Measurements from ENCODE around the gene OR1S1. TPM values are rescaled to one million over a fixed set of nuclear protein-coding genes. Genes with fewer than 3 reads are reported as not detected.
"Not testable (repeated sequence)": the region's sequence is repeated elsewhere in the genome, so short reads cannot be mapped to it uniquely, and the experiment has no call there.

Gene OR1S1
- not detected for polyA plus RNA-seq

- not testable (repeated sequence) for H3K27me3 Mint-ChIP-seq (ENCODE audit: low read depth in 3 of 3); DNase-seq; H3K27ac Mint-ChIP-seq; H3K4me1 Mint-ChIP-seq; H3K36me3 Mint-ChIP-seq; H3K9me3 Mint-ChIP-seq; H3K4me3 Mint-ChIP-seq
Observed at GRCh38 chr11:58212420-58212819, at the start of gene OR1S1. OR1S1 (plus strand) TSS chr11:58212720.

- Mint-ChIP-seq H3K36me3 (peaks cover 0 to 2% (median 0%) of the 10 kb centered on the region in 3 donors), H3K27me3 (ENCODE audit: low read depth in 3 of 3) (peaks cover 0 to 2% (median 0%) of the 10 kb centered on the region in 3 donors), H3K4me1 (no peaks in the 10 kb centered on the region), H3K27ac (no peak overlapping the region), H3K4me3 (no peak overlapping the region), H3K9me3 (peaks cover 0 to 2% (median 0%) of the 10 kb centered on the region in 6 donors)
- no peak for DNase-seq
Observed at GRCh38 chr11:58164389-58164788, 48.1 kb upstream of the OR1S1 start.

- Mint-ChIP-seq H3K27ac (no peak overlapping the region), H3K4me3 (no peak overlapping the region), H3K36me3 (no peaks in the 10 kb centered on the region), H3K4me1 (no peaks in the 10 kb centered on the region), H3K9me3 (peaks cover 0 to 2% (median 0%) of the 10 kb centered on the region in 6 donors), H3K27me3 (ENCODE audit: low read depth in 3 of 3) (peaks cover 0 to 6% (median 0%) of the 10 kb centered on the region in 3 donors)
- no peak for DNase-seq
Observed at GRCh38 chr11:58164990-58165389, 47.5 kb upstream of the OR1S1 start.

GRCh38 chr11:58165504-58166106 is 46.9 kb upstream of the OR1S1 start:
- H3K27ac Mint-ChIP-seq, result no peak overlapping the region
- no peak for DNase-seq
- no peaks in the 10 kb centered on the region for H3K36me3 Mint-ChIP-seq

DNA sequence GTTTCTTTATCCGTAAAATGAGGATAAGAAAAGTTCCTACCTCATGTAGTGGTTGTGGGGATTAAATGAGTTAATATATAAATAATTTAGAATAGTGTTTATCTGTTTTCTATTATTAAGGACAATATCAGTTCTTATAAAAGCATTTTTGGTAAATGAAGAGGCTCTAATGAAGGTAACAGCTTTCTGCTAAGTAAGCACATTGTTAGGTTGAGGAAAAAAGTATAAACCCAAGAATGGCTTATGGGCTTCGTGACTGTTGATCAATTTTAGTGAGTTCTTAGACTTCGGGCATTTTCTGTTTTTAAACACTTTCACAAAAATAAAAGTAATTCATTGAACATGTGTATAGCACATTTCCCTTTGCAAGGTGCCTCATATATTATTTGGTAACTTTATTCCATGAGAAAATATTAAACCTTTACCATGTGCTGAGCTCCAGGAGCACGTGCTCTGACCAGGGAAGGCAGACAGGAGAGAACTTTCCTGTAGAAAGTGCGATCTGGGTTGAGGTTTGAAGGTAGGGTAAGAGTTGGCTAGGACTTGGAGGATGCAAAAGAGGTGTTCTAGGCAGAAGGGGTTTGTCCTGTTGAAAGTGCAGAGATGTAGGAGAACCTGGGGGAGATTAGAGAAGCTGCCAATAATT is 35.0 kb upstream of the OR1S1 start:
- H3K4me3 Mint-ChIP-seq, result no peak overlapping the region
- H3K27me3 Mint-ChIP-seq (ENCODE audit: low read depth in 3 of 3), result peaks cover 0 to 7% (median 2%) of the 10 kb centered on the region in 3 donors
- H3K4me1 Mint-ChIP-seq, result no peaks in the 10 kb centered on the region
- no peaks in the 10 kb centered on the region for H3K36me3 Mint-ChIP-seq
- H3K9me3 Mint-ChIP-seq, result no peaks in the 10 kb centered on the region
- DNase-seq, result no peak
- H3K27ac Mint-ChIP-seq, result no peak overlapping the region

More at GRCh38 chr11:58165504-58166106, 46.9 kb upstream of the OR1S1 start:
- Mint-ChIP-seq H3K27me3 (ENCODE audit: low read depth in 3 of 3) (peaks cover 0 to 10% (median 0%) of the 10 kb centered on the region in 3 donors), H3K4me1 (no peaks in the 10 kb centered on the region), H3K9me3 (peaks cover 0 to 2% (median 0%) of the 10 kb centered on the region in 6 donors), H3K4me3 (no peak overlapping the region)

DNA sequence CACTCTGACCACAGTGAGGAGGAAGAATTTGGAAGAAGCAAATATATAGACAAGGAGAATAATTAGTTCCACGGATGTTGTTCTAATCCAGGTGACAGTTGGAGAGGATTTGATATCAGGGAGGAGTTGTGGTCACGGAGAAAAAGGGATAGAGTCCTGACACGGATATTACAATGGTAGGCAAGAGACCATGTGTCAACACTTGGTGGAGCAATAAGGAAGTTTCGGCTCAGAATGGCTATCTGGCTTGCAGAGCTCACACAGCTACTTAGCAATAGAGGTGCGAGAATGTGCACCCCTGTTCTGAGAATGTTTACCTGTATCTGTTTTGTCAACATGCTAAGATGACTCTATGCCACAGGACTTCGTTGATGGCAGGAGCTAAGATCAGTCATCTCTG is 34.1 kb upstream of the OR1S1 start:
- Mint-ChIP-seq H3K9me3 (no peaks in the 10 kb centered on the region), H3K27ac (no peak overlapping the region), H3K27me3 (ENCODE audit: low read depth in 3 of 3) (peaks cover 0 to 7% (median 2%) of the 10 kb centered on the region in 3 donors), H3K36me3 (no peaks in the 10 kb centered on the region), H3K4me3 (no peak overlapping the region), H3K4me1 (no peaks in the 10 kb centered on the region)
- no peak for DNase-seq

GRCh38 chr11:58179648-58180047 is 32.9 kb upstream of the OR1S1 start:
- Mint-ChIP-seq H3K4me3 (no peak overlapping the region), H3K36me3 (no peaks in the 10 kb centered on the region), H3K4me1 (no peaks in the 10 kb centered on the region), H3K27ac (no peak overlapping the region), H3K9me3 (no peaks in the 10 kb centered on the region), H3K27me3 (ENCODE audit: low read depth in 3 of 3) (peaks cover 0 to 7% (median 2%) of the 10 kb centered on the region in 3 donors)
- DNase-seq, result no peak

- Mint-ChIP-seq H3K27ac (no peak overlapping the region), H3K36me3 (no peaks in the 10 kb centered on the region), H3K9me3 (no peaks in the 10 kb centered on the region), H3K4me1 (no peaks in the 10 kb centered on the region), H3K27me3 (ENCODE audit: low read depth in 3 of 3) (no peaks in the 10 kb centered on the region), H3K4me3 (no peak overlapping the region)
- no peak for DNase-seq
Observed at GRCh38 chr11:58186938-58187337, 25.6 kb upstream of the OR1S1 start.

DNA sequence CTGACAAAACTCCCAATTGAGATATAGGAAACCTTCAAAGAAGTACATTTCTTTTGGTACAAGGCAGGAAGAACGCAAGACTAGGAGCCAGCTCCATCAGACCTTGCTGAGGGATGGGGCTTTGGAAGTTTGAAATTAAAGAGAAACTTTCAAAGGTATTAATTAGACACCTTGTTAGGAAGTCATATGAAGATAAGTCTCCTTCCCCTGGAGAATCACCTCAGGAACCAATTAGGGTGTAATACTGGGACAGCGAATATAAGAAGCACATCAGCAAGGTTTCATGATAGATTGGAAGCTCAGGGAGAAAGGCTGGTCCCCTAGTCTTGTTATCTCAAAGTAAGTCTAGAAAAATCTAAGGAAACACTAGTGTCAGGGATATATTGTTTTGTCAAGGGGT is 23.8 kb upstream of the OR1S1 start, which contains the start of gene OR9Q2:
Gene OR9Q2, plus strand, starts transcription at position 301 of the 400 bp plus-strand sequence. CDS start 1,421 bp downstream, outside the sequence.
- Mint-ChIP-seq H3K4me3 (no peak within 1 kb of the TSS), H3K9me3 (no peaks in the 10 kb centered on the region), H3K4me1 (no peaks in the 10 kb centered on the region), H3K27ac (no peak within 1 kb of the TSS), H3K36me3 (no peaks in the 10 kb centered on the region), H3K27me3 (ENCODE audit: low read depth in 3 of 3) (no peaks in the 10 kb centered on the region)
- no peak for DNase-seq

DNA sequence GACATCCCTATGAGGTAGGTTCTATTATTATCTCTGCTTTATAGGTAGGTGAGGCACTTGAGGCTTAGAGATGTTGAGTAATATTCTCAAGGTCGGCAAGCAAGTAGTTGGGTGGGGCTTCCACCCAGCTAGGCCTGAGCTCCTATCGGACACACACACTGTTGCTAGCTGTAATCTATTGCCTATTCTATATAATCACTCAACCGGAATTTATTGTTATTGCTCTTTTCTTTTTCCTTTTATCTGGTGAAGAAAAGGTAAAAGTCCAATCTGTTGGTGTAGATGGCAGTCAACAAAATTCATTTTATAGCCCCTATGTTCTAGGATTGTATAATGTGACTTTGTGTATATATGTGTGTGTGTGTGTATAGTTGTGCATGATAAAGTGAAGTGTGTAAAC is 20.3 kb upstream of the OR1S1 start:
- DNase-seq, result no peak
- H3K27ac Mint-ChIP-seq, result no peak overlapping the region
- H3K9me3 Mint-ChIP-seq, result peaks cover 0 to 3% (median 0%) of the 10 kb centered on the region in 6 donors
- no peaks in the 10 kb centered on the region for H3K27me3 Mint-ChIP-seq (ENCODE audit: low read depth in 3 of 3)
- no peak overlapping the region for H3K4me3 Mint-ChIP-seq
- H3K4me1 Mint-ChIP-seq, result no peaks in the 10 kb centered on the region
- no peaks in the 10 kb centered on the region for H3K36me3 Mint-ChIP-seq

DNA sequence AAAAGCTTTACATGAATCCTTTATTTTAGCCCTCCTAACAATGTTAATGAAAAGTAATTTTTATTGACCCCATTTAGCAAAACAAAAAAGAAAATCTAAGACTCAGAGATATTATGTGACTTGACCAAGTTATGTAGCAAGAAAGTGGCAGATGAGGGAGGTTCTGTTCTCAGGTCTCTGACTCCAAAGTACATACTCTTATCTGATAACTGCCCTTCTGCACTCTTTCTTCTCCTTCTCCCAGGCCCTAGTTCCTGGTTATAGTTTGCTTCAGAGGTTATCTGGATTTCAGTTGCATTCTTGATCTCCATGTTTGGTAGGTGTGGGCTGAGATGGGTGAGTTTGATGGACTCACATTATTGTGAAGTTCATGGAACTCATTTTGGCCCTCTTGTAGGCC is 19.1 kb upstream of the OR1S1 start:
- Mint-ChIP-seq H3K36me3 (no peaks in the 10 kb centered on the region), H3K4me1 (no peaks in the 10 kb centered on the region), H3K4me3 (no peak overlapping the region), H3K27me3 (ENCODE audit: low read depth in 3 of 3) (no peaks in the 10 kb centered on the region), H3K9me3 (peaks cover 0 to 12% (median 3%) of the 10 kb centered on the region in 6 donors), H3K27ac (no peak overlapping the region)
- DNase-seq, result no peak

GRCh38 chr11:58195939-58196338 is 16.6 kb upstream of the OR1S1 start:
- Mint-ChIP-seq H3K27me3 (ENCODE audit: low read depth in 3 of 3) (no peaks in the 10 kb centered on the region), H3K27ac (no peak overlapping the region), H3K4me3 (no peak overlapping the region), H3K36me3 (no peaks in the 10 kb centered on the region), H3K9me3 (peaks cover 0 to 17% (median 3%) of the 10 kb centered on the region in 6 donors), H3K4me1 (no peaks in the 10 kb centered on the region)
- DNase-seq, result no peak

- H3K4me1 Mint-ChIP-seq, result no peaks in the 10 kb centered on the region
- peaks cover 0 to 4% (median 1%) of the 10 kb centered on the region in 3 donors for H3K27me3 Mint-ChIP-seq (ENCODE audit: low read depth in 3 of 3)
- no peak overlapping the region for H3K27ac Mint-ChIP-seq
- H3K4me3 Mint-ChIP-seq, result no peak overlapping the region
- no peak for DNase-seq
- H3K9me3 Mint-ChIP-seq, result peaks cover 0 to 17% (median 4%) of the 10 kb centered on the region in 6 donors
- H3K36me3 Mint-ChIP-seq, result no peaks in the 10 kb centered on the region
Observed at GRCh38 chr11:58199271-58199670, 13.2 kb upstream of the OR1S1 start.

- Mint-ChIP-seq H3K36me3 (no peaks in the 10 kb centered on the region), H3K27me3 (ENCODE audit: low read depth in 3 of 3) (peaks cover 0 to 10% (median 3%) of the 10 kb centered on the region in 3 donors), H3K9me3 (peaks cover 0 to 4% (median under 1%) of the 10 kb centered on the region in 6 donors), H3K27ac (no peak within 1 kb of the TSS), H3K4me1 (no peaks in the 10 kb centered on the region), H3K4me3 (no peak within 1 kb of the TSS)
- no peak for DNase-seq
Observed at GRCh38 chr11:58204042-58204441, 8.5 kb upstream of the OR1S1 start, which contains the start of gene OR1S2. OR1S2 (minus strand) TSS chr11:58204142; CDS start chr11:58204142, 0 bp downstream.

All from immature natural killer cell (primary cell).